ENCODE measurements around the gene KCNG3. TPM values are rescaled to one million over a fixed set of nuclear protein-coding genes. Genes with fewer than 3 reads are reported as not detected.

Gene KCNG3
- total RNA-seq, 1 experiment from 2014 or later, result 1.5 TPM

GRCh38 chr2:42488297-42488696 is 5.5 kb downstream of the KCNG3 start:
- DNase-seq (ENCODE audit: low read depth), result no peak

DNA sequence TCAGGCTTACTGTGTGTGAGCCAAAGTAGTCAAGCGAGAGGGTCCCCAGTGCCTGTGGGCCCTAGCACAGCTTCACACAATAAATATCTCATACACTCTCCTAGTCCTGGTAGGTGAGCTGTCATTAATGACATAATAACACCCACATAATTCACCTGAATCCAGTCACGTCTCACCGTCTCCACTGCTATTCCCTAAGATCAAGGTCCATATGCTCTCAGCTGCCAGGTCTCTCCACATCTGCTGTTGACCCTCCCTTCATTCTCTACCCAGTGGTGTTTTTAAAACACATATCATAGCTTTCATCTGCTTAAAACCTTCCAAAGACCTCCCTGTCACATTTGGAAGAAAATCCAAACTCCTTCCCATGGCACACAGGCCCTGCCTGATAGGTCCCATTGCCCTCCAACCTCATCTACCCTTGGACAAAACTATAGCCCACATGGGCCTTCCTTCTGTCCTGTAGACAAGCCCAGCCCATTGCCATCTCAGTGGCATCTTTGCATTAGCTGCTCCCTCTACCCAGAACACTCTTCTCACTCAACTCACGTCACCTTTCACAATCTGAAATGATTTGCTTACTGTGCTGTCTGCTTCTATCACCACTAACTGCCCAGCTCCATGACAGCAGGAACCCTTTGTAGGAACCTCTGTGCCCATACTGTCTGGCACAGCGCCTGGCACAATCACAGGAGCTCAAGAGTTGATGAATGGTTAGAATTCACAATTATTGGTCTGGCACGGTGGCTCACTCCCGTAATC is 7.5 kb downstream of the KCNG3 start:
- no peak for DNase-seq (ENCODE audit: low read depth)

GRCh38 chr2:42480402-42480801 is 13.4 kb downstream of the KCNG3 start:
- DNase-seq (ENCODE audit: low read depth), result no peak

GRCh38 chr2:42474765-42475454 is 18.9 kb downstream of the KCNG3 start:
- no peak for DNase-seq (ENCODE audit: low read depth)

DNA sequence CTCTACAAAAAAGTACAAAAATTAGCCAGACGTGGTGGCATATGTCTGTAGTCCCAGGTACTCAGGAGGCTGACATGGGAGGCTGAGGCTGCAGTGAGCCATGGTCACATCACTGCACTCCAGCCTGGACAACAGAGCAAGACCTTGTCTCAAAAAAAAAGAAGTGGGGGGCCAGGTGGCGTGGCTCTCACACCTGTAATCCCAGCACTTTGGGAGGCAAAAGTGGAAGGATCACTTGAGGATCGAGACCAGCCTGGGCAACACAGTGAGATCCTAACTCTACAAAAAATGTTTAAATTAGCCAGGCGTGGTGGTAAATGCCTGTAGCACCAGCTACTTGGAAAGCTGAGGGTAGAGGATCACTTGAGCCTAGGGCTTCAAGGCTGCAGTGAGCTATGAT is 23.1 kb downstream of the KCNG3 start:
- DNase-seq (ENCODE audit: low read depth), result no peak

GRCh38 chr2:42464631-42465030 is 29.2 kb downstream of the KCNG3 start:
- no peak for DNase-seq (ENCODE audit: low read depth)

GRCh38 chr2:42463570-42463969 is 30.2 kb downstream of the KCNG3 start:
- DNase-seq (ENCODE audit: low read depth), result no peak

DNA sequence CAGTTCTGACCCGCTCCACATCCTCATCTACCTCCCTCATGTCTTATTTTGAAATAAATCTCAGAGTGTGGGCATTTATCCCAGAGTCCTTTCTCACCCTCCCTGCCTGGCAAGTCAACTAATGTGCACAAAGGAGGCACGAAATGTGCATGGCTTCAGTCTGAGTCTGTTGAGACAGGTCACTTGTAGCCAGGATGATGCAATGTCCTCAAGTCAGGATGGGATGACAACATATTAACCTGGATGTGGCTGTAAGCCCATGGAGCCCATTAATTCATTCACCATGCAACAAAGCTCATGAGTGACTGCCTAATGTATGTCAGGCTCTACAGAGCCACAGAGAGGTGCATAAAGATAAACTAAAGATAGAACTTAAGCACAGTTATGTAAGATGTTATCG is 34.5 kb downstream of the KCNG3 start:
- no peak for DNase-seq (ENCODE audit: low read depth)

DNA sequence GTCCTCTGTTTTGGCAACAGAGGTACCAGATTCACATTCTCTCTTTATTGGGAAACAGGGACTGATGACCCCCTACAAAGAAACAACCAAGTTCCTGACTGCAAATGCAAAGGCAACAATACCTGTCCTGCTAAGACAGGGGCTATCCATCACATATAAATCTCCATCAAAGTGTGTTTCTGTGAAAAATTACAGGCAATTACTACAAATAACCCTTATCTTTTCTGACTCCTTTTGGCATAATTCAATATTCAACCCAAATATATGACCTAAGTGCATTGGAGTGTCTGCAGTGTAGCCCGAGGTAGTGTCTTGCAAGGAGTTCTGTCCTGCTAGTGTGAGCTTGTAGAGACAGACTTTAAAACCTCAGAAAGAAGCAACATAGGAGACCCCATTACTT is 35.4 kb downstream of the KCNG3 start:
- DNase-seq (ENCODE audit: low read depth), result no peak

GRCh38 chr2:42457011-42457410 is 36.8 kb downstream of the KCNG3 start:
- DNase-seq (ENCODE audit: low read depth), result no peak

- no peak for DNase-seq (ENCODE audit: low read depth)
These were observed 37.5 kb downstream of the KCNG3 start for GRCh38 chr2:42456126-42456839.

GRCh38 chr2:42452545-42452944 is 41.2 kb downstream of the KCNG3 start:
- DNase-seq (ENCODE audit: low read depth), result no peak

GRCh38 chr2:42450136-42450535 is 43.6 kb downstream of the KCNG3 start:
- peak; percentile 8 for DNase-seq (ENCODE audit: low read depth)

- no peak for DNase-seq (ENCODE audit: low read depth)
These were observed 44.4 kb downstream of the KCNG3 start for GRCh38 chr2:42449163-42450087.

DNA sequence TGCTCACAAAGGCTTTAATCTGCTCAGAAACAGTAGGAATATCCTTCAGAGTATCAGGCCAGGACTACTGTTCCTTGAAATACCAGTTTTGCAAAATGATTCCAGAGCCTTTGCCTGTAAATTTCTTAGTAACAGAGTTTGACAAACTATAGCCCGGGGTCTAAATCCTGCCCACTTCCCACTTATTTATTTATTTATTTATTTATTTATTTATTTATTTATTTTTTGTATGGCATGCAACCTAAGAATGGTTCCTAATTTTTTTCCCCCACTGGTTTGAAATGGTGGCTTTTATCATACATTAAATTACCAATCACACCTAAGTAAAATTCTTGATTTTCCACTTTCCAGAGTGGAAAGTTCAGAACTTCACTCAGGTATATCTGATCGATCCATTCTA is 45.6 kb downstream of the KCNG3 start:
- DNase-seq (ENCODE audit: low read depth), result no peak

- no peak for DNase-seq (ENCODE audit: low read depth)
These were observed 47.1 kb downstream of the KCNG3 start for GRCh38 chr2:42446503-42447271.

DNA sequence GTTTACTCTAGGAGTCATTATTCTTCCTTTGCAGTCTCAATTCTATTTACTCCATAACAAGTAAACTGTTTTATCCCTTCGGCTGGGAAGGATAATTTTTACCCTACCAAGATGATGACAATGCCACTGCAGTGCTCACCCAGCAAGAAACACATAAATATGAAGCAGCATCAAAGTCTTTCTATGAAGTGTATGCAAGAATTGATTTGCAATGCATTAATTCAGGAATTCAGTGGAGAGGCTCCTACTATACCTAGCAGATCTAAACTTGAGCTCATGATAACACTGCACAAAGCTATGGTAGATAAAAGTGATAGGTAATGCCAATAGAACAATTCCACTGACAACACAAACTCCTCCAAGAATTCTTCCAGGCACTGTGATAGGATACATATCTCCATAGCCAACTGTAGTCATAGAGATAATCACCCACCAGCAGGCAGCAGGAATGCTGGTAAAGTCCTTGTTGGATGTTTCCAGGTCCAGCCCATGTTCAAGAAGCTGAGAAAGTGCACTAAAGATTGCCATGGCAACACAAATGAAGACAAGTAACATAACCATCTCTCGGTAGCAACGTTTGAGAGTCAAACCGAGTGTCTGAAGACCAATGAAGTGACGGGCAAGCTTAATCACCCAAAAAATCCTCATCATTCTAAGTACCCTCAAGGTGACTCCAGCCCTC is 49.9 kb downstream of the KCNG3 start:
- no peak for DNase-seq (ENCODE audit: low read depth)

- no peak for DNase-seq (ENCODE audit: low read depth)
These were observed 51.0 kb downstream of the KCNG3 start for GRCh38 chr2:42442774-42443173.

DNA sequence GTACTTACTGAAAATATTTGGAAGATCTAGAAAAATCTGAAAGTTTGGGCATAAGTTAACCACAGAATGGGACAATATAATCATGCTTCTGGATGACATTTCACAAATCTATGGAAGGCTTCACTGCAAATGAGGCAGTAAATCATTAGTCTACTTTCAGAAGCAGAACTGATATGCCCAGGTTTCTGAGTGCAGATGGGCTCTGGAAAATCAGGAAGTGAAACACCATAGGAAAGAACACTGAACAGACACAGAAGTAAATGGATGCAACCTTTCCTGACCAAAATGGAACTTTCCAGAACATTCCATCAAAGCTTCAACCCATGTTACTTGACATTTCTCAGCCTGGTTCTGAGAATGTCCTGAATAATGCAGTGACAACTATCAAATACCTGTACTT is 55.1 kb downstream of the KCNG3 start:
- no peak for DNase-seq (ENCODE audit: low read depth)

DNA sequence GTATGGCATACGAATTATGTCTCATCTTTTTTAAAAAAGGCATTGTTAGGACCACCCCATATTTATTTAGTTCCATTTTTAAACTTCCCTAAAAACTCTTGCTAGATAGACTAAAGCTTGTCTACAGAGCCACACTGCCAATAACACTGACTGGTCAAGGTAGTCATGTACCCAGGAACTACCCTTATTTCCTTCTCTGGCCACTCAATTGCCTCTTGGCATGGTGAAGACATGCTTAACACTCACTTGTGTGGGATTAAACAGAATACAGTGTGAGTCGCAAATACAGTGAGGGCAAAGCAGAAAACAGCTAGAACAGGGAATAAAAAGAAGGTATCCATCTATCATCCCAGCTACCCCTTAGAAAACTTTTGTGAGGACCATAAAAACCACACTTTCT is 57.4 kb downstream of the KCNG3 start:
- DNase-seq (ENCODE audit: low read depth), result no peak

Measured in HT1080 (cell line).